IPS-18a (cell line): ENCODE results near the gene RSPH6A.

Experiments used
- H3K27ac ChIP-seq: one replicate; pipeline ENCODE4 v1.5.1; 2013; ENCODE audit warnings: low read length
- H3K27me3 ChIP-seq: one replicate; pipeline ENCODE4 v1.6.1; 2013; ENCODE audit warnings: mild to moderate bottlenecking, low read length; ENCODE audit not compliant: control insufficient read depth, insufficient read depth
- H3K36me3 ChIP-seq: one replicate; pipeline ENCODE4 v1.6.1; 2013; ENCODE audit warnings: low read depth, low read length; ENCODE audit not compliant: control insufficient read depth
- H3K4me1 ChIP-seq: one replicate; pipeline ENCODE4 v1.6.1; 2013; ENCODE audit warnings: low read depth, low read length; ENCODE audit not compliant: control insufficient read depth
- H3K4me3 ChIP-seq: one replicate; pipeline ENCODE4 v1.5.1; 2013; ENCODE audit warnings: low read length
- H3K9ac ChIP-seq: one replicate; pipeline ENCODE4 v1.6.1; 2013; ENCODE audit warnings: mild to moderate bottlenecking, low read length, moderate library complexity
- H3K9me3 ChIP-seq: one replicate; pipeline ENCODE4 v1.6.1; 2013; ENCODE audit warnings: low read depth, low read length; ENCODE audit not compliant: control insufficient read depth

Gene RSPH6A

DNA sequence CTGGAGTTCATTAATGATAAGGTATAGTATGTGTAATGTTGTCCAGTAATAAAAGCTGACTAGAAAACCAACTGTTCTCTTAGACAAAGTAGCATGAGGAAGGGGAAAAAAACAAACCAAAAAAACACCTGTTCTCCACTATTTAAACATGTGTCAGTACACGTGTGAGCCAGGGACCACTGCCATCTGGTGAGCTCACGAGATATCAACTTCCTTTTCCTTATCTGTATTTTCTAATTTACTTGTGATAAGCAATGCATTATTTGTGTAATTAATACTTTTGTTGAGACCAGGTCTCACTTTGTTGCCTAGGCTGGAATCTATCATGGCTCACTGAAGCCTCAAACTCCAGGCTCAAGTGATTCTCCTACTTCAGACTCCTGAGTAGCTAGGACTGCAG, 41.7 kb downstream of the RSPH6A start:
- Histone ChIP-seq H3K36me3 (peaks cover 10% of the 10 kb centered on the region), H3K9me3 (no peaks in the 10 kb centered on the region)

DNA sequence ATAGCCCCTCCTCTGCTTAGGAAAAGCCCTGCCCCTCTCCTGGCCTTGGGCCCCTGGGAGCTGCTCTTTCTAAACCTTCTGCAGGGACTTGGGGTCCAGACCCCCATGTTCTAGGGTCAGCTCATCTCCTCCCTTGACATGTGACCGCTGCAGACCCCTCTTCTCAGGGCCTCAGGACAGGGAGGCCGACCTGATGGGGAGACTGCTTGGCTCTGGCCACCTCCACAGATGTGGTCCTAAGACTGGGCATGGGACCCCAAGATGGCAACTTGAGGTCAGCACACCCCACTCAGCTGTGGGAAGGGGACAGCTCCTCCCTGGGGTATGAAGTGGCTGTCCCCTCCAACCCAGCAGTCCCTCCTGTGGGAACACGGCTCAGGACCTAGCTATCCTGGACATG, 42.2 kb downstream of the RSPH6A start:
- no peak overlapping the region for H3K4me3 ChIP-seq
- H3K9me3 ChIP-seq = no peaks in the 10 kb centered on the region
- H3K36me3 ChIP-seq = peaks cover 9% of the 10 kb centered on the region
- H3K27me3 ChIP-seq = no peaks in the 10 kb centered on the region
- H3K4me1 ChIP-seq = peaks cover 4% of the 10 kb centered on the region
- no peak overlapping the region for H3K9ac ChIP-seq
- H3K27ac ChIP-seq = no peak overlapping the region

More for the DNA sequence above, 41.7 kb downstream of the RSPH6A start:
- H3K27me3 ChIP-seq = no peaks in the 10 kb centered on the region
- no peak overlapping the region for H3K4me3 ChIP-seq
- H3K4me1 ChIP-seq = peaks cover 4% of the 10 kb centered on the region
- H3K27ac ChIP-seq = no peak overlapping the region
- no peak overlapping the region for H3K9ac ChIP-seq

DNA sequence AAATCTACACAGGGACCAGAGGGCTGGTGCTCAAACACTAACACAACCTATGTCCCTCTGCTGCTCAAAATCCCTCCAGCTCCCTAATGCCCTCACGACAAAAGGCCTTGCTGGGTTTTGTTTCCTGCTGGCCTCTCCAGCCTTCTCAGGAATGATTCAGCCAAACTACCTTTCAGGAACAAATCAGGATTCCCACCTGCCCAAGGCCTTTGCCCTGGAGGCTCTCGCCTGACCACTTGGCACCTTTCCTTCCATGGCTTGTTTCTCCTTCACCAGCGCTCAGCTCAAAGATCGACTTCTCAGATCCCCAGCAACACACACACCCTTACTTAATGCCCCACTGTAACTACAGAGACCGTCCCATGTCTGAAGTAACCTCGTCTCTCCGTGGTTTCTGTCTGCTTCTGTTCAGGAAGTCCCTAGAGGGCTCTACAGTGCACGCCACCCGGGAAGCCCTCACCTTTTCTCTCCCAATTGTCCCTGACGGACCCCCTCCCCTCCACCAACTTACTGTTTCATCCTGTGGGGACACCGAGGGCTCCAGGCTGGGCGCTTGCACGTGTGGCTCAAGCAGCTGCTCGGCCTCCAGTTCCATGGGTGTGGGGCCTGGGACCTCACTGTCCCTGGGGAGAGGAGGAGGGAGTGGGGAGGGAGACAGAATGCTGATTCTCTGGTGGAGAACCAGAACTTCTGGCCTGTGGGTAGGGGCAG, 42.8 kb downstream of the RSPH6A start:
- no peak overlapping the region for H3K27ac ChIP-seq
- H3K27me3 ChIP-seq = no peaks in the 10 kb centered on the region
- peaks cover 4% of the 10 kb centered on the region for H3K4me1 ChIP-seq
- H3K9ac ChIP-seq = no peak overlapping the region
- peaks cover 5% of the 10 kb centered on the region for H3K36me3 ChIP-seq
- no peak overlapping the region for H3K4me3 ChIP-seq
- no peaks in the 10 kb centered on the region for H3K9me3 ChIP-seq

DNA sequence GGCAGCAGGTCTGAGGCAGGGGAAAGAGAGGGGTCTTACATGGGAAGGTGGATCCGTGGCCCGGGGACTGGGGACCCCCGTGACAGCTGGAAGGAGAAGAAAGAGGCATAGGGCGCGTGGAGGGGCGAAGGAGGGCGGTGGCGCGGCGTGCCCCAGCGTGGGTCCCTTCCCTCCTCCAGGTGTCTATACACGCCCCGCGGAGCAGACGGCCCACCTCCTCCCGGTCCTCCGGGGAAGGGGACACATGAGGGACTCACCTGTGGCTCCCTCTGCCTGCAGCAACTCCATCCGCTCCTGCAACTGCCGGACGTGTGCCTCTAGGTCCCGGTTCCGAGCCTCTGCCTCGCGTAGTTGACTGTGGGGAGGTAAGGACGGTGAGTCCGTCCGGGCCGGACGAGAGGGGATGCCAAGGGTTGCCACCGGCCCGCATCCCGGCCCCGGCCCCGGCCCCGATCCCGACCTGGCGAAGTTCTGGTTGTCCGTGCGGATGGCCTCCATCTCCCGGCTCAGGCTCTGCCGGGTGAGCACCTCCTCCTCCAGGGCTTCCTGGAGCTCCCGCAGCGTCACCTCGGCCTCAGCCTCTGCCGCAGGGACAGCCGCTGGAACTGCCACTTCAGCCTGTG, 43.7 kb downstream of the RSPH6A start:
- Histone ChIP-seq H3K36me3 (peaks cover 5% of the 10 kb centered on the region), H3K9ac (peak overlapping the region; percentile 39), H3K27me3 (no peaks in the 10 kb centered on the region), H3K9me3 (no peaks in the 10 kb centered on the region), H3K4me3 (peak overlapping the region; percentile 87), H3K27ac (no peak overlapping the region), H3K4me1 (peaks cover 10% of the 10 kb centered on the region)

DNA sequence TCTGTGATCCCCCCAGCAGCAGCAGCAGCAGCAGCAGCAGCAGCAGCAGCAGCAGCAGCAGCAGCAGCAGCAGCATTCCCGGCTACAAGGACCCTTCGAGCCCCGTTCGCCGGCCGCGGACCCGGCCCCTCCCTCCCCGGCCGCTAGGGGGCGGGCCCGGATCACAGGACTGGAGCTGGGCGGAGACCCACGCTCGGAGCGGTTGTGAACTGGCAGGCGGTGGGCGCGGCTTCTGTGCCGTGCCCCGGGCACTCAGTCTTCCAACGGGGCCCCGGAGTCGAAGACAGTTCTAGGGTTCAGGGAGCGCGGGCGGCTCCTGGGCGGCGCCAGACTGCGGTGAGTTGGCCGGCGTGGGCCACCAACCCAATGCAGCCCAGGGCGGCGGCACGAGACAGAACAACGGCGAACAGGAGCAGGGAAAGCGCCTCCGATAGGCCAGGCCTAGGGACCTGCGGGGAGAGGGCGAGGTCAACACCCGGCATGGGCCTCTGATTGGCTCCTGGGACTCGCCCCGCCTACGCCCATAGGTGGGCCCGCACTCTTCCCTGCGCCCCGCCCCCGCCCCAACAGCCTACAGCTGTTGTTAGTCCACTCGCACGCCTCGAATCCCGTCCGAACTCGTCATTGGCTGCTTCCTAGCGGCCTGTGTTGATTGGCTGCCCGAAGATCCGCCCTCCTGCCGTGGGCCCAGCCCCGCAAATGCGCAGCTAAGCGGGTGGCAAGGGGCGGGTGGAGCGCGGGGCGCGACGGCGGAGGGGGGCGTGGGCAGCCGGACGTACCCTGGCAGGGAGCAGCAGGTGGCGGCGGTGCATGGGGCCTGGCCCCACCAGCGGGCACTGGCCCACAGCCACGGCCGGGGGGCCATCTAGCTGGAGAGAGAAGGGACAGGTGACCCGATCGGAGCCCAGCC, 44.7 kb downstream of the RSPH6A start:
- peaks cover 11% of the 10 kb centered on the region for H3K4me1 ChIP-seq

DNA sequence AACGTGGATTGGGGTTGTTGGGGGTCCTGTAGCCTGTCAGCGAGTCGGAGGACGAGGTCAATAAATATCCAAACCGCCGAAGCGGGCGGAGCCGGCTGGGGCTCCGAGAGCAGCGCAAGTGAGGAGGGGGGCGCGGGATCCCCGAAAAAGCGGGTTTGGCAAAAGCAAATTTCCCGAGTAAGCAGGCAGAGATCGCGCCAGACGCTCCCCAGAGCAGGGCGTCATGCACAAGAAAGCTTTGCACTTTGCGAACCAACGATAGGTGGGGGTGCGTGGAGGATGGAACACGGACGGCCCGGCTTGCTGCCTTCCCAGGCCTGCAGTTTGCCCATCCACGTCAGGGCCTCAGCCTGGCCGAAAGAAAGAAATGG, 45.3 kb downstream of the RSPH6A start:
- Histone ChIP-seq H3K4me1 (peaks cover 17% of the 10 kb centered on the region), H3K4me3 (peak overlapping the region; percentile 87), H3K36me3 (peaks cover 5% of the 10 kb centered on the region), H3K27me3 (no peaks in the 10 kb centered on the region), H3K9me3 (no peaks in the 10 kb centered on the region), H3K27ac (peak overlapping the region; percentile 87), H3K9ac (peak overlapping the region; percentile 86)

More for the DNA sequence above, 44.7 kb downstream of the RSPH6A start:
- H3K9me3 ChIP-seq = no peaks in the 10 kb centered on the region
- peaks cover 5% of the 10 kb centered on the region for H3K36me3 ChIP-seq
- no peaks in the 10 kb centered on the region for H3K27me3 ChIP-seq
- peak overlapping the region; percentile 87 for H3K4me3 ChIP-seq
- peak overlapping the region; percentile 31 for H3K27ac ChIP-seq
- peak overlapping the region; percentile 86 for H3K9ac ChIP-seq

DNA sequence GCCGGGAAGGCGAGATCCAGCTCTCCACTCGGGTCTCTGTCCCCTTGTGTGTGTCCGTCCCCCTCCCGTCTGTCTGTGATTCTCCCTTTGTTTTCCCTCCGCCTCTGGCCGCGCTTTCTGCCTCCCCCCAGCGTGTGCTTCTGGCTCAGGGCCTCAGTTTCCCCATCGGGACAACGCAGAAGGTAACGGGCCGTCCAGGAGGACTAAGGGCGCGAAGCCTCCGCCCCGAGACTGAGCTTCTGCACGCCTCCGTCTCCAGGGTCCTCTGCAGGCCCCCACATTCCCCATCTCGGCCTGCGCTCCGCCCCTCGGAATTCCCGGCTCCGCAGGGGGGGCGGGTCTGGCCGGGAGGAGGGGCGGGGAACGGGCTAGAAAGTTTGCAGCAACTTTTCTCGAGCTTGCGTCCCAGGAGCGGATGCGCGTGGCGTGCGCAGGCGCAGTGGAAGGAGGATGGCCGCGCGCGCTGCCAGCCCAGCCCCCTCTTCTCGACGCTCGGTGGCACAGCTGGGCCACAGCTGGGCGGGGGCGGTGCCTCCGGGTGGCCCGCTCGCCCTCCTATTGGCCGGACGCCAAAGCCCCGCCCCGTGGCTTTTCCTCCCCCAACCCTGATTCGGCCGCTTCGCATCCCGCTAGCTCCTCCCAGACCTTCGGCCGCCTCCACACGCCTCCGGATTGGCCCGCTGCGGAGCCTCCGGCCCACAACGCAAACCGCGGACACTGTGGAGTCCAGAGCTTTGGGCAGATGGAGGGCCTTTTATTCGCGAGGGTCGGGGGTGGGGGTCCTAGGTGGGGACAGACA, 45.9 kb downstream of the RSPH6A start, which contains the start of gene SIX5:
Gene SIX5, minus strand, starts transcription at position 269 of the 799 bp plus-strand sequence. CDS start 408 bp downstream, outside the sequence.
- peak within 1 kb of the TSS; percentile 94 for H3K4me3 ChIP-seq
- H3K27me3 ChIP-seq = no peaks in the 10 kb centered on the region
- H3K27ac ChIP-seq = peak within 1 kb of the TSS; percentile 98
- H3K9me3 ChIP-seq = no peaks in the 10 kb centered on the region
- peaks cover 21% of the 10 kb centered on the region for H3K4me1 ChIP-seq
- peak within 1 kb of the TSS; percentile 97 for H3K9ac ChIP-seq
- H3K36me3 ChIP-seq = peaks cover 5% of the 10 kb centered on the region

DNA sequence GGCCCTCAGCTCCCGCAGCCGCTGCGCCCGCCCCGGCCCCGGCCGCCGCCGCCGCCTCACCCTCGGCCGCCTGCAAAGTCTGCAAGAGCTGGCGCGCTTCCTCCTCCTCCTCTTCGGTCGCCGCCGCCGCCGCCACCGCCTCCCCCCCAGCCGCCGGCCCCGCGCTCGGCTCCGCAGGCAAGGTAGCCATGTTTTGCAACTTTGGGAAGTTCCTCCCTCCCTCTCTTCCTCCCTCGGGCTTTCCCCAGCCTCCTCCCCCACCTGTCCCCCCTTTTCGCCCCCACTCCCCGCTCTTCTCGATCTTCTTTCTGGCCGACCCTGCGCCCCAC, 46.5 kb downstream of the RSPH6A start:
- peak overlapping the region; percentile 98 for H3K27ac ChIP-seq
- H3K9me3 ChIP-seq = no peaks in the 10 kb centered on the region
- H3K4me3 ChIP-seq = peak overlapping the region; percentile 94
- peaks cover 5% of the 10 kb centered on the region for H3K36me3 ChIP-seq
- no peaks in the 10 kb centered on the region for H3K27me3 ChIP-seq
- H3K4me1 ChIP-seq = peaks cover 27% of the 10 kb centered on the region
- H3K9ac ChIP-seq = peak overlapping the region; percentile 97

DNA sequence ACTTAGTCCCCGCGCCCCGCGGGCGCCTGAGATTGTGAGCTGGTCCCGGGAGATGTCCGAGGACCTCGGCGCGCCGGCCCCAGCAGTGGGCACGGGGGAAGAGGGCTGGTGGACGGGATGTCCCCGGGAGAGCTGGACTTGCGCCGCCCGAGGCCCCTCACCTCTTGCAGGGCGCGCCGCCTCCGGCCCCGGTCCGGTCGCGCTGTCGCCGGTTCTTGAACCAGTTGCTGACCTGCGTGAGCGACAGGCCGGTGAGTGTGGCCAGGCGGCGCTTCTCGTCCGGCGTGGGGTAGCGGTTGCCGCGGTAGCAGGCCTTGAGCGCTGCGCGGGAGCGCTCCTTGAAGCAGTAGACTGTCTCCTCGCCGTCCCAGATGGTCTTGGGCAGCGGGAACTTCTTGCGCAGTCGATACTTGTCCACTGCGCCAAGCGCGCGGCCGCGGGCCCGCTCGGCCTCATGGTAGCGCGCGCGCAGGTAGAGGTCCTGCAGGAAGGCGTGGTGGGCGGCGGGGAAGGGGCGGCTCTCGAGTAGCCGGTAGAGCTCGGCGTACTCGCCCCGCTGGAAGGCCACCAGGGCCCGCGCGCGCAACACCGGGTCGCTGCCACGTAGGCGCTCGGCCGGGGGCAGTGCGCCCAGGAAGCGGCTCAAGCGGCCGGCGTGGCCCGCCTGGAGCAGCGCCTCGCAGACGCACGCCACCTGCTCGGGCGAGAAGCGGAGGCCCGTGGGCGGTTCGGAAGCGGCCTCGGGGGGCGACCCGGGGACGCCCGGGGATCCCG, 47.0 kb downstream of the RSPH6A start:
- Histone ChIP-seq H3K4me3 (peak overlapping the region; percentile 94), H3K9me3 (no peaks in the 10 kb centered on the region), H3K27ac (no peak overlapping the region), H3K4me1 (peaks cover 27% of the 10 kb centered on the region), H3K27me3 (no peaks in the 10 kb centered on the region), H3K9ac (peak overlapping the region; percentile 97), H3K36me3 (peaks cover under 1% of the 10 kb centered on the region)

DNA sequence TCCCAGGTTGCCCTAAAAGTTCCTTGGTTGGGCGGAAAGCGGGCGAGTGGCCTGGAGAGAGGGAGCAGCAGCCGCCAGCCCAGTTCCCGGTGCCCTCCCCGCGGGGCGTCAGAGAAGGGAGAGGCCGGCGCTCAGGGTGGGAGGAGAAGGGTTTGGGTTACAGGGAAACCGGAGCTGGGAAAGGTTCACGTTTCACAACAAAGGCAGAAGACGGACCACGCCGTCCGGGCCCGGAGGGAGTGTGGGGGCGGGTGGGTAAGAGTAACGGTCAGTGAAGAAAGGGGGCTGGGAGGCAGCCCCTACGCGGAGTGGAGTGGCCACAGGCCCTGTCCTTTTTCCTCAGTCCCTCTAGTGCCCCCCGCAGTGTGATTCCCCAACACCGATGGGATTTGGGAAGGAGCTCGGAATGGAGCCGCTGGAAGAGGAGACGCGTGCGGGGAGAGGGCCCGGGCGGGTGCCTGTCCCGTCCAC, 47.7 kb downstream of the RSPH6A start:
- Histone ChIP-seq H3K27ac (no peak overlapping the region), H3K36me3 (no peaks in the 10 kb centered on the region), H3K4me3 (peak overlapping the region; percentile 94), H3K4me1 (peaks cover 27% of the 10 kb centered on the region), H3K9me3 (no peaks in the 10 kb centered on the region), H3K9ac (peak overlapping the region; percentile 97), H3K27me3 (no peaks in the 10 kb centered on the region)
